NB4 (cell line): Measurements from ENCODE around the gene B9D2.

ENCODE experiments used
- CTCF ChIP-seq: IDR thresholded peaks from one replicate; pipeline ENCODE4 v1.5.1; 2012; ENCODE audit warnings: low read depth, low read length
- POLR2A ChIP-seq: IDR thresholded peaks from 2 replicates; pipeline ENCODE4 v1.6.1; 2011; ENCODE audit warnings: mild to moderate bottlenecking; ENCODE audit not compliant: insufficient read length; ENCODE audit errors: extremely low read depth

GRCh38 chr19:41403181-41403970, 39.4 kb upstream of the B9D2 start:
- no peak for TF ChIP-seq POLR2A
- TF ChIP-seq CTCF, result no peak
